CD4-positive, alpha-beta T cell treated with Interleukin-21 for 1 hour (primary cell): ENCODE results near the gene AP2M1.

Experiments used
- DNase-seq: peaks from one replicate; pipeline ENCODE4 v3.0.0-alpha.2; 2020

AP2M1 gene

DNA sequence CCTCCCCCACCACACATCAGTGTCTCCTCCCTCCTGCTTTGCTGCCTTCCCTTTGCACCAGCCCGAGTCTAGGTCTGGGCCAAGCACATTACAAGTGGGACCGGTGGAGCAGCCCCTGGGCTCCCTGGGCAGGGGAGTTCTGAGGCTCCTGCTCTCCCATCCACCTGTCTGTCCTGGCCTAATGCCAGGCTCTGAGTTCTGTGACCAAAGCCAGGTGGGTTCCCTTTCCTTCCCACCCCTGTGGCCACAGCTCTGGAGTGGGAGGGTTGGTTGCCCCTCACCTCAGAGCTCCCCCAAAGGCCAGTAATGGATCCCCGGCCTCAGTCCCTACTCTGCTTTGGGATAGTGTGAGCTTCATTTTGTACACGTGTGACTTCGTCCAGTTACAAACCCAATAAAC, 9.0 kb downstream of the AP2M1 start:
- no peak for DNase-seq

DNA sequence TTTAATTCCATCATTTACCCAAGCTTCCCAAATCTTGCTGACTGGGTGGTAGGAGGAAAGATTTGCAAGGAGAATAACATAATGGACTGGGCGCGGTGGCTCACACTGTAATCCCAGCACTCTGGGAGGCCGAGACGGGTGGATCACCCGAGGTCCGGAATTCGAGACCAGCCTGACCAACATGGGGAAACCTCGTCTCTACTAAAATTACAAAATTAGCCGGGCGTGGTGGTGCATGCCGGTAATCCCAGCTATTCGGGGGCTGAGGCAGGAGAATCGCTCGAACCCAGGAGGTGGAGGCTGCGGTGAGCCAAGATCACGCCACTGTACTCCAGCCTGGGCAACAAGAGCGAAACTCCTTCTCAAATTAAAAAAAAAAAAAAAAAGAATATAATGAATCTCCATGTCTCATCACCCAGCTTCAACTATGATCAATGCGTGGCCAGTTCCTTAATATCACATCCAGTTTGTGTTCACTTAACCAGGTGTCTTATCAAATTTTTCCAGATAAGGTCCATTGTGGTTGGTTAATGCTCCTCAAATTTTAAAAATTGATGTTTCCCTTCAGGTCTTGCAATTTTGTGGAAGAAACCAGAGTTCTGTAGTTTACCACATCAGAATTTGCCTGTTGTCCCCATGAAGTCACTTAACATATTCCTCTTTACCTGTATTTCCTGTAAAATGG, 10.0 kb downstream of the AP2M1 start:
- DNase-seq, result no peak

DNA sequence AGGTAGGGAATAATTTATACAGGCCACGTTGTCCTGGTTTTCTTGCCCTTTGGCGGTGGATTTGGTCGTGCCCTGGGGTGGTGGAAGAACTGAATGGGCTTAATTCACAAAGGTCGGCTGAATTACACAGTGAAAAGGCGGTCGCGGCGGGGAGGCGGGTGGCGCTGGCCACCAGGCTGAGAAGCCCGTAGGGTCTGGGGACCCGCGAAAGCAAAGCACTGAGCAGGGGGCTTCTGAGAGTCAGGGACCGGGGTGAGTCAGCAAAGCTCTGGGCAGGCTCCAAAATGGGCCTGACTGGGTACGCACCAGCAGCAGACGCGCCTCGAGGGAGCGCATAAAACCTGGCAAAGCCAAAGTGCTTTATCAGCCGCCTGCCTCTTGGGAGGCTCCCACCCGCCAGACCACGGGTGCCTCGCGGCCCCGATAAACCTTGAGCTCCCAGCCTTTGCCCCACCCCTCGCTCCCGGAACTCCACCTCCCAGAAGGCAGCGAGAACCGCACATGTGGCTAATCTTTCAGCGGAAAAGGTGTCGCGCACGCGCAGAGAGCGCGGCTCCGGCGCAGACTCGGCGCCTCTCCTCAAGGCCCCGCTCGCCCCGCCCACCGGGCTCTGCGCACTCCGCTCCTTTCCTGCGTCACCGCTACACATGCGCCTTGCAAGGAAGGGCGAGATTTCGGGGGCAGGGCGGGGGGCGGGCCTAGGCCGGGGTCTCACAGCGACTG, 11.0 kb downstream of the AP2M1 start:
- DNase-seq, result peak; percentile 99

- no peak for DNase-seq
Observed at GRCh38 chr3:184186184-184186901, 11.7 kb downstream of the AP2M1 start, which contains the start of gene ABCF3. Gene ABCF3 (plus strand): TSS chr3:184186199. CDS start chr3:184186208, 9 bp downstream.

DNA sequence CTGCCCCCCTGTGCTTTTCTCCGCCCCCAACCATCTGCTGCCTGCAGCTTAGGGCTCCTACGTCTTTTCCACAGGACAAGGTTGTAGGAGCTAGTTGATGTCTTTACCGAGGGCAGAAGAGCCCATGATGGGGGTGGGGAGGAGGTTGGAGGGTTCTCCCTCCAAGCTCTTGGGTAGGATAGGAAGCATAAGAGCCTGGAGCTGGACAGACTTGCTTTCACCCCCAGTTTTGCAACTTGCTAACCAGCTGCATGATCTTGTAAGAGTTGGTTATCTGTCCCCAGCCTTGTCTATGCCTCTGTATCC, 12.2 kb downstream of the AP2M1 start:
- no peak for DNase-seq

- DNase-seq, result no peak
Observed at GRCh38 chr3:184188080-184188479, 13.4 kb downstream of the AP2M1 start.

DNA sequence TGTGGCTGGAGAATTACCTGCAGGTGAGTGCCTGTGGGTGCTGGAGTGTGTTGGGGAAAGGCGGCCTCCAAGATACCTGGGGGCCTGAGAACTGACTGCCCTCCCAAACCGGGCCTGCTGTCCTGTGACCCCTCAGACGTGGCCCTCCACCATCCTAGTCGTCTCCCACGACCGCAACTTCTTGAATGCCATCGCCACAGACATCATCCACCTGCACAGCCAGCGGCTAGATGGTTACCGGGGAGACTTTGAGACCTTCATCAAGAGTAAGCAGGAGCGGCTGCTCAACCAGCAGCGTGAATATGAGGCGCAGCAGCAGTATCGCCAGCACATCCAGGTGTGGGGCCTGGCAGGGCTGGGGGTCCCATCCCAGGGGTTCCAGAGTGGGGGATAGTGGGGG, 14.8 kb downstream of the AP2M1 start:
- no peak for DNase-seq

GRCh38 chr3:184192889-184193288, 18.2 kb downstream of the AP2M1 start:
- DNase-seq, result no peak

DNA sequence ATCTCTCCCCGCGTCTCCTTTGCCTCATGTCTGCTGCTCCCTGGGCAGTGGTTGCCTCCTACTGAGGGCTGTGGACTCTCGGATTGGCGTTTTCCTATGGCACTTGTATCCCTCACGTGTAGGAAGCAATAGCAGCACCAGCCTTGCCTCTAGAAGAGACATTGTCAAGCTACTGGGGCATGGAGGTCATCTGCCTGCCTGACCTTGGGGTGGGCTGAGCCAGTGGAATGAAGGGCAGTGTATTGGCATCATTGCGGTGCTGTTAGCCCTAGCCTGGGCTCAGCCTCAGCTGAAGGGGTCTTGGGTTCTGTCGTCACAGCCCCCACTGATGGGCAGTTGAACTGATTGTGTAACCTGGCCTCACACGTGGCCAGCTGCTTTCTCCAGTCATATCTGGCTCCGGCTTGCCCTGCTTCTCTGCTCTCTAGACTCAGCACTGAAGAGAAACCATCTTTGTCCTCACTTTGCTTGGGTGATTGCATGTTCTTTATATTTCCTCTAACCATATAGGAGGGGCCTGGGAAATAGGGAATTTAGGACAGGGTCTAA, 19.4 kb downstream of the AP2M1 start:
- DNase-seq, result no peak

DNA sequence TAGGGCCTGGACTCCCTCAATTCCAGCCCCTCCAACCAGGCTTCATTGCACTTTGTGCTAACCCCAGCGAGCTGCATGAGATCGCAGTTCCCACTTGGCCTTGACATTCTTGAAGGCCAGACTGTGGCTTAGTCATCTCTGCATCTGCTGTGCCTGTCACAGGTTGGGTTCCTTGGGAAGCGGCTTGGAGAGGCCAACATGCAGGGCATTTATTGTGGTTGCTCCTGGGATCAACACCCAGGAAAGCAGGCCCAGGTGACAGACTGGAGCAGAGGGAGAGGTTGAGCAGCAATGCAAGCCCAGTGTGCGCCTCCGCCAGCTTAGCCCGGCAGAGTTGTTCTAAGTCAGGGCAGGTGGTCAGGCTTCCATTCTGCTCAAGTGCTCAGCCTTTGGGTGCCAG, 21.9 kb downstream of the AP2M1 start:
- DNase-seq, result no peak

GRCh38 chr3:184198509-184198908, 23.9 kb downstream of the AP2M1 start:
- no peak for DNase-seq

DNA sequence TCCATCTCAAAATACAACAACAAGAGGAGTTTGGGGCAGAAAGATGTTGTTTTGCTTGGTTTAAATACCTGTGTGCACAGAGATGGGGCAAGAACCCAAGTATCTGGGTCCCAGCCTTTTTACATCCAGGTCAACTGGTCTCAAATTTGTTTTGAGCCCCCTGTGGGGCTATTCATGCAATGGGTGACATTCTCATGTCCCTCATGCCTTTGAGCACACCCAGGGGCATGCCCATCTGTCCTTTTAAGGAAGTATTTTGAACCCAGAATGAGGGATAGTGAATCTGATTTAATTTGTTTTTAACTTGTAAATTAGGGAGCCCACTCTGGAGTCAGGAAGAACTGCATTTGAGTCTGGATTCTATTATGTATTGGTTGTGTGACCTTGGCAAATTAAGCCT, 26.2 kb downstream of the AP2M1 start:
- DNase-seq, result no peak

DNA sequence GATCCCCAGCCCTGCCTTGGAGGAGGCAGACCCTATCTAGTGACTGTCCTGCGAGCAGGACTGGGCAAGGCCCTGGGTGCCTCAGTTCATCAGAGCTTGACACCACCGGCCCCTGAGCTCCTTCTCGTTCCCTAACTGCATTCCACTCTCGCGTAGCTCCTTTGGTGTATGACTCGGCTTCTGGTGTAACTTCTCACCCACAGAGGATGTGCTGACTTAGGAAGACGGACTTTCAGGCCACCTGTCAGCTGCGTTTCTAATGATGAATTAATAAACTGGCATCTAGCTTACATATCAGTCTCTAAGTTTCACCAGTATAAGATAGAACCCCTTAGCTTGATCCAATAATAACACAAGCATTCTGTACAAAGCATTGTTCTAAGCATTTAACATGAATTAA, 28.9 kb downstream of the AP2M1 start:
- no peak for DNase-seq

DNA sequence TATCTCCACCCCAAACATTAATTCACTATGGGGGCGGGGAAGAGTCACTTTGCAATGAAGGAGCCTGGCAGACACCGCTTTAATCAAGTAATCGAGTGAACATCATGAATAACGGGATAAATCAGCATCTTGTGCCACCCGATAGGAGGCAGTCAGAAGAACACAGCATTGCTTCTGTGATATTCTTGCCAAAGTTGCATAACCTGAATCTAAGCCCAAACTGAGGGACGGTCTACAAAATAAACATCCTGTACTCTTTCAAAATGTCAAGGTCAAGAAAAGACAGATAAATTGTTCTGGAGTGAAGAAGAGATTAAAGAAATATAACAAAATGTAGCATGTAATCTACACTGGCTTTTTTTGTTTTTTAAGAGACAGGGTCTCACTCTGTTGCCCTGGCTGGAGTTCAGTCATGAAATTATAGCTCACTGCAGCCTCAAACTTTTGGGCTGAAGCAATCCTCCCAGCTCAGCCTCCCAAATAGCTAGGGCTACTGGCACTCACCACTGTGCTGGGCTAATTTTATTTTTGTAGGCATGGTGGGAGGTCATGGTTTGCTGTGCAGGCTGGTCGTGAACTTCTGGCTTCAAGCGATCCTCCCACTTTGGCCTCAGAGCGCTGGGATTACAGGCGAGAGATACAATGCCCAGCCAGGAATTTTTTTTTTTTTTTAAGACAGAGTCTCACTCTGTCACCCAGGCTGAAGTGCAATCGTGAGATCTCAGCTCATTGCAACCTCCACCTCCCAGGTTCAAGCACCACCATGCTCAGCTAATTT, 34.7 kb downstream of the AP2M1 start:
- no peak for DNase-seq

DNA sequence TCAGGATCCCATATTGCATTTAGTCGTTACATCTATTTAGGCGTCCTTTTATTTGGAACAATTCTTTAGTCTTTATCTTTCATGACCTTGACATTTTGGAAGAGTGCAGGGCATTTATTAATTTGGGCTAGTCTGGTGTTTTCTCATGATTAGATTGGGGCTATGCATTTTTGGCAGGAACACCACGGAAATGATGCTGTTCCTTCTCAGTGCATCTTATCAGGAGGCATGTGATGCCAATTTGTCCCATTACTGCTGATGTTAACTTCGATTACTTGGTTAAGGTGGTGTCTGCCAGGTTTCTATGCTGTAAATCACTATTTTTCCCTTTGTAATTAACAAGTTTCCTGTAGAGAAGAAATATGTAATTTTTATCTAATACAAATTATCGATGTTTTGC, 36.6 kb downstream of the AP2M1 start:
- no peak for DNase-seq

DNA sequence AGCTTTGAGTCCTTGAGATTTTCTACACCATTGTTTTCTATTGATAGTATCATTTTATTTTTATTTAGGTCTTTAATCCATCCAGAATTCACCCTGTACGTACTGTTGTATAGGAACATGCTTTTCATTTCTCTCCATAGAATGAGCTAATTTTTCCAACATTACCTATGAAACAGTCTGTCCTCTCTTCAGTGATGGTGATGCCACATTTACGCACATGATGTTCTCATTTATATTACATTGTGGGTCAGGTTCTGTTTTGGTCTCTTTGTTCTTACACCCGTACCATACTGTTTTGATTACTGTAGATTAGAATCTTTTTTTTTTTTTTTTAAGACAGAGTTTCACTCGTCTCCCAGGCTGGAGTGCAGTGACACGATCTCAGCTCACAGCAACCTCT, 37.1 kb downstream of the AP2M1 start:
- no peak for DNase-seq

GRCh38 chr3:184218814-184219213, 44.2 kb downstream of the AP2M1 start:
- DNase-seq, result no peak

- no peak for DNase-seq
Observed at GRCh38 chr3:184222521-184222920, 47.9 kb downstream of the AP2M1 start.

DNA sequence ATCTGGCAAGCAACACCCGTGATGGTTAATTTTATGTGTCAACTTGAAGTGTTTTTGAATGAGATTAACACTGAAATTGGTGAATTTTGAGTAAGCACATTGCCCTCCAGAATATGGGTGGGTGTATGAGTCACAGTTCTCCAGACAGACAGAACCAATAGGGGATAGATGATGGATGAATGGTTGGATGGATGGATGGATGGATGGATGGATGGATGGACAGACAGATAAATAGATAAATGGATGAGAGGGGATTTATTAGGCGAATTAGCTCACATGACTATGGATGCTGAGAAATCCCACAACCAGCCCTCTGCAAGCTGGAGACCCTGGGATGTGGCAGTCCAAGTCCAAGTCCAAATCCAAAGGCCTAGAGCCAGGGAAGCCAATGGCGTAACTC, 49.3 kb downstream of the AP2M1 start:
- no peak for DNase-seq

DNA sequence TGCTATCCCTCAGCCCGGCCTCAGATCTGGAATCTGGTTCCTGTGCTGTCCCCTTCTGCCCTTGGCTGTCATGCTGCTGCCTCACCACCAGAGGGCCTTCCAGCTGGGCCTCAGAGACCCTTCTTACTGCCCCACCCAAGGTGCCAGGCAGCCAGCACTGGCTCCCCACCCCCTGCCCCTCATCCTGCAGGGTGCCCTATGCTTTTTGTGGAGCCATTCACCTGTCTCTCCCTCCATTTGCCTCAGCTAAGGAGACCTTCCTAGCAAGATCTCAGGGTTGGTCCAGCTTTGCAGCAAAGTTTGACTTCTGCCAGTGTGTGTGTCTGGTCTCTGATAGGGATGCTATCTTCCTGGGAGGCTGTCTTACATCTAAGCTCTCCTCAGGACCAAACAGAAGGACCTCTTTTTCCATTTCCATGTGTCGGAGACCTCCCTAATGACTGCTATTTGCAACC, 52.9 kb downstream of the AP2M1 start:
- DNase-seq, result peak; percentile 63

- DNase-seq, result no peak
Observed at GRCh38 chr3:184228376-184229137, 53.9 kb downstream of the AP2M1 start.

- peak; percentile 81 for DNase-seq
Observed at GRCh38 chr3:184229394-184230080, 54.9 kb downstream of the AP2M1 start, which contains the start of gene VWA5B2. Gene VWA5B2 (plus strand): TSS chr3:184229585. CDS start chr3:184230529, 944 bp downstream.
